ENCODE data around the gene DTWD2.

- TF ChIP-seq CTCF (IDR thresholded peaks at IDR 0.05; ENCODE audit: low read depth, low read length, poor library complexity, severe bottlenecking), result no peak
- TF ChIP-seq EZH2phosphoT487 (IDR thresholded peaks at IDR 0.05; ENCODE audit: borderline replicate concordance, low read length), result no peak
Observed at GRCh38 chr5:119009131-119009530, 20.8 kb upstream of the DTWD2 start.

All from DOHH2 (cell line).